SK-N-SH (cell line): ENCODE results near the gene PDGFB. TPM values are rescaled to one million over a fixed set of nuclear protein-coding genes. Genes with fewer than 3 reads are reported as not detected.

Experiments used
- CTCF ChIA-PET: fragments of 300-600, 350-600 bp; formaldehyde crosslinking; extraction: SDS; loops from one replicate; lab custom pipeline; 2021; lab: Yijun Ruan, JAX
- POLR2A ChIA-PET: fragments of 350-600 bp; sonication (Branson Sonifier 250); formaldehyde crosslinking; extraction: SDS; loops from one replicate; lab custom pipeline; 2020; ENCODE audit warnings: antibody characterized with exemption, inconsistent platforms; lab: Yijun Ruan, JAX
- DNase-seq: peaks from one replicate; pipeline ENCODE4 v3.0.0; 2012
- H2AFZ ChIP-seq: fragments of 200-600 bp; sonication (generic); 2 replicates; pipeline ENCODE4 v1.8.1; 2016; ENCODE audit warnings: antibody characterized with exemption, mild to moderate bottlenecking, low read depth
- H3F3A ChIP-seq: fragments of 200-600 bp; sonication (generic); replicated peaks from 2 replicates; pipeline ENCODE3; 2016; ENCODE audit warnings: antibody characterized with exemption, mild to moderate bottlenecking; ENCODE audit not compliant: insufficient read depth
- H3K27ac ChIP-seq, 2 experiments: fragments of 200-500 bp in 1 of 2; fragments of 200-600 bp in 1 of 2; sonication (Bioruptor generic) in 1 of 2; sonication (generic), shearing (Covaris generic) in 1 of 2; 2 replicates each; pipeline versions ENCODE4 v1.5.1 to v1.6.1; 2014 to 2016; ENCODE audit warnings: low read depth in 2 of 2, inconsistent platforms in 1 of 2, low read length in 1 of 2, mild to moderate bottlenecking in 1 of 2, mixed read lengths in 1 of 2
- H3K27me3 ChIP-seq: fragments of 200-600 bp; sonication (generic), shearing (Covaris generic); 2 replicates; pipeline ENCODE4 v1.6.1; 2016; ENCODE audit warnings: mixed run types; ENCODE audit not compliant: insufficient read depth
- H3K36me3 ChIP-seq, 2 experiments: fragments of 200-500 bp in 1 of 2; fragments of 200-600 bp in 1 of 2; sonication (Bioruptor generic) in 1 of 2; sonication (generic) in 1 of 2; replicated peaks in 1 of 2; 2 replicates each; pipeline versions ENCODE3 to v1.5.1; 2014 to 2016; ENCODE audit warnings: low read length in 1 of 2, mild to moderate bottlenecking in 1 of 2; ENCODE audit not compliant: insufficient read depth in 2 of 2, control insufficient read depth in 1 of 2
- H3K4me1 ChIP-seq, 2 experiments: fragments of 200-500 bp in 1 of 2; fragments of 200-600 bp in 1 of 2; sonication (Bioruptor generic) in 1 of 2; sonication (generic), shearing (Covaris generic) in 1 of 2; 2 replicates each; pipeline versions ENCODE4 v1.5.1 to v1.6.1; 2014 to 2016; ENCODE audit warnings: low read depth in 1 of 2, low read length in 1 of 2, mixed run types in 1 of 2; ENCODE audit not compliant: insufficient read depth in 2 of 2, control insufficient read depth in 1 of 2
- H3K4me2 ChIP-seq: fragments of 200-600 bp; sonication (generic), shearing (Covaris generic); 2 replicates; pipeline ENCODE4 v1.6.1; 2017; ENCODE audit warnings: mixed run types
- H3K4me3 ChIP-seq, 2 experiments: fragments of 200-500 bp in 1 of 2; fragments of 200-600 bp in 1 of 2; sonication (Bioruptor generic) in 1 of 2; sonication (generic), shearing (Covaris generic) in 1 of 2; 2 replicates each; pipeline versions ENCODE4 v1.5.1 to v1.8.1; 2014 to 2016; ENCODE audit warnings: low read depth in 2 of 2, inconsistent platforms in 1 of 2, low read length in 1 of 2, mild to moderate bottlenecking in 1 of 2, mixed read lengths in 1 of 2, moderate library complexity in 1 of 2
- H3K79me2 ChIP-seq: fragments of 200-600 bp; sonication (generic); 2 replicates; pipeline ENCODE4 v1.8.1; 2017; ENCODE audit warnings: mild to moderate bottlenecking; ENCODE audit not compliant: insufficient read depth
- H3K9ac ChIP-seq: fragments of 200-600 bp; sonication (generic); 2 replicates; pipeline ENCODE4 v1.6.1; 2017; ENCODE audit warnings: mixed run types
- H3K9me2 ChIP-seq: fragments of 200-600 bp; sonication (generic); 2 replicates; pipeline ENCODE4 v1.6.1; 2017; ENCODE audit warnings: mixed run types
- H3K9me3 ChIP-seq: fragments of 200-600 bp; sonication (generic); 2 replicates; pipeline ENCODE4 v1.6.1; 2017; ENCODE audit warnings: mixed run types, mild to moderate bottlenecking, moderate library complexity
- H4K20me1 ChIP-seq: fragments of 200-600 bp; sonication (generic); 2 replicates; pipeline ENCODE4 v1.6.1; 2017; ENCODE audit warnings: mild to moderate bottlenecking, mixed run types; ENCODE audit not compliant: insufficient read depth
- ELF1 ChIP-seq: IDR thresholded peaks from 2 replicates; pipeline ENCODE4 v1.4.0; 2012
- MXI1 ChIP-seq: IDR thresholded peaks from 2 replicates; pipeline ENCODE4 v1.6.1; 2012; ENCODE audit warnings: mild to moderate bottlenecking, low read depth, low read length, improper control_type of control experiment
- NFIC ChIP-seq: IDR thresholded peaks from 2 replicates; pipeline ENCODE4 v1.4.0; 2012; ENCODE audit warnings: borderline replicate concordance
- PBX3 ChIP-seq: IDR thresholded peaks from 2 replicates; pipeline ENCODE4; 2012
- RAD21 ChIP-seq: IDR thresholded peaks from 2 replicates; pipeline ENCODE4 v1.6.1; 2012; ENCODE audit warnings: mild to moderate bottlenecking, low read length
- REST ChIP-seq: IDR thresholded peaks from 2 replicates; pipeline ENCODE4 v1.6.1; 2012; ENCODE audit warnings: mild to moderate bottlenecking, low read depth, low read length, moderate library complexity
- RFX5 ChIP-seq: IDR thresholded peaks from 2 replicates; pipeline ENCODE4 v1.6.1; 2012; ENCODE audit warnings: mild to moderate bottlenecking, improper control_type of control experiment, low read length
- RXRA ChIP-seq: IDR thresholded peaks from 2 replicates; pipeline ENCODE4 v1.4.0; 2012; ENCODE audit warnings: low read depth, mild to moderate bottlenecking, borderline replicate concordance
- SIN3A ChIP-seq: IDR thresholded peaks from 2 replicates; pipeline ENCODE4 v1.6.1; 2012; ENCODE audit warnings: low read depth, mild to moderate bottlenecking, low read length, moderate library complexity, borderline replicate concordance
- TAF1 ChIP-seq: IDR thresholded peaks from 2 replicates; pipeline ENCODE4 v1.6.1; 2012; ENCODE audit warnings: low read depth, mild to moderate bottlenecking, low read length, moderate library complexity, borderline replicate concordance
- TCF12 ChIP-seq: IDR thresholded peaks from 2 replicates; pipeline ENCODE4 v1.4.0; 2012
- YY1 ChIP-seq: IDR thresholded peaks from 2 replicates; pipeline ENCODE4 v1.4.0; 2012; ENCODE audit warnings: low read depth, mild to moderate bottlenecking
- ZBTB33 ChIP-seq: IDR thresholded peaks from 2 replicates; pipeline ENCODE4 v1.4.0; 2012; ENCODE audit warnings: low read depth, borderline replicate concordance
- WGBS: methylation state at CpG from one replicate; pipeline ENCODE4 v1.1.6; 2017; ENCODE audit warnings: low lambda C conversion rate; 5-methylcytosine and 5-hydroxymethylcytosine counted together
- polyA plus RNA-seq, 3 experiments: library from polyadenylated mRNA; depleted of rRNA; stranded (reverse); fragments of >200 nt; gene quantifications; 2 replicates each; pipeline ENCODE4 v1.2.3, GENCODE V29; 2012

The PDGFB gene
- polyA plus RNA-seq, 1 of the 3 experiments (the other 2 are of a cell fraction): 0.44 TPM

GRCh38 chr22:39224550-39224949, 20.2 kb downstream of the PDGFB start:
- no peaks in the 10 kb centered on the region for H3K79me2 ChIP-seq
- no peak overlapping the region for H3K4me2 ChIP-seq
- H3K36me3 ChIP-seq: no peaks in the 10 kb centered on the region
- no peak overlapping the region for H2AFZ ChIP-seq
- no peak overlapping the region for H3K27ac ChIP-seq
- H3K9me3 ChIP-seq: no peaks in the 10 kb centered on the region
- H3F3A ChIP-seq: no peaks in the 10 kb centered on the region
- no peak for DNase-seq
- POLR2A ChIA-PET: no interaction called here
- H4K20me1 ChIP-seq: no peaks in the 10 kb centered on the region
- CTCF ChIA-PET: no interaction called here
- no peaks in the 10 kb centered on the region for H3K9me2 ChIP-seq
- no peak overlapping the region for H3K4me3 ChIP-seq
- no peak for TF ChIP-seq TCF12
- TF ChIP-seq ZBTB33: no peak
- no peak for TF ChIP-seq SIN3A
- no peak for TF ChIP-seq RAD21
- no peak for TF ChIP-seq ELF1
- TF ChIP-seq NFIC: no peak
- TF ChIP-seq RFX5: no peak
- TF ChIP-seq MXI1: no peak
- no peak overlapping the region for H3K9ac ChIP-seq
- 90% methylated on average over 2 of the region's 7 CpGs for WGBS
- H3K27me3 ChIP-seq: no peaks in the 10 kb centered on the region
- no peaks in the 10 kb centered on the region for H3K4me1 ChIP-seq

- Histone ChIP-seq H3K9me2 (no peaks in the 10 kb centered on the region), H3K27ac (no peak overlapping the region), H3K27me3 (no peaks in the 10 kb centered on the region), H3K9ac (no peak overlapping the region), H3K9me3 (no peaks in the 10 kb centered on the region), H3K4me3 (no peak overlapping the region), H3K36me3 (no peaks in the 10 kb centered on the region), H2AFZ (no peak overlapping the region), H3K4me2 (no peak overlapping the region), H4K20me1 (no peaks in the 10 kb centered on the region), H3F3A (no peaks in the 10 kb centered on the region)
- no peak for DNase-seq
- ChIA-PET POLR2A (no interaction called here), CTCF (no interaction called here)
- 78% methylated on average over 10 of the region's 20 CpGs for WGBS
- TF ChIP-seq YY1 (no peak), PBX3 (no peak), TCF12 (no peak), MXI1 (no peak), RFX5 (no peak), REST (no peak), TAF1 (no peak), RXRA (no peak)
- TF ChIP-seq, all 33 proteins: peak for 0
- H3K4me1 ChIP-seq: no peaks in the 10 kb centered on the region
- no peaks in the 10 kb centered on the region for H3K79me2 ChIP-seq
Observed at GRCh38 chr22:39223091-39223710, 21.6 kb downstream of the PDGFB start.
